ENCODE data around the gene TRAF3.

- TF ChIP-seq, protein P1, sequence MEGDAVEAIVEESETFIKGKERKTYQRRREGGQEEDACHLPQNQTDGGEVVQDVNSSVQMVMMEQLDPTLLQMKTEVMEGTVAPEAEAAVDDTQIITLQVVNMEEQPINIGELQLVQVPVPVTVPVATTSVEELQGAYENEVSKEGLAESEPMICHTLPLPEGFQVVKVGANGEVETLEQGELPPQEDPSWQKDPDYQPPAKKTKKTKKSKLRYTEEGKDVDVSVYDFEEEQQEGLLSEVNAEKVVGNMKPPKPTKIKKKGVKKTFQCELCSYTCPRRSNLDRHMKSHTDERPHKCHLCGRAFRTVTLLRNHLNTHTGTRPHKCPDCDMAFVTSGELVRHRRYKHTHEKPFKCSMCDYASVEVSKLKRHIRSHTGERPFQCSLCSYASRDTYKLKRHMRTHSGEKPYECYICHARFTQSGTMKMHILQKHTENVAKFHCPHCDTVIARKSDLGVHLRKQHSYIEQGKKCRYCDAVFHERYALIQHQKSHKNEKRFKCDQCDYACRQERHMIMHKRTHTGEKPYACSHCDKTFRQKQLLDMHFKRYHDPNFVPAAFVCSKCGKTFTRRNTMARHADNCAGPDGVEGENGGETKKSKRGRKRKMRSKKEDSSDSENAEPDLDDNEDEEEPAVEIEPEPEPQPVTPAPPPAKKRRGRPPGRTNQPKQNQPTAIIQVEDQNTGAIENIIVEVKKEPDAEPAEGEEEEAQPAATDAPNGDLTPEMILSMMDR (IDR thresholded peaks at IDR 0.05 in 4 of 5, conservative IDR thresholded peaks at IDR 0.05 in 1 of 5), result no peak
- TF ChIP-seq POLR2A (IDR thresholded peaks at IDR 0.05), result no peak
Observed at GRCh38 chr14:102941419-102942011, 164.3 kb downstream of the TRAF3 start.
